ENCODE results near the gene ZSCAN4. TPM values are rescaled to one million over a fixed set of nuclear protein-coding genes. Genes with fewer than 3 reads are reported as not detected.

The ZSCAN4 gene
- total RNA-seq, 4 donors from 2014 or later: not detected

DNA sequence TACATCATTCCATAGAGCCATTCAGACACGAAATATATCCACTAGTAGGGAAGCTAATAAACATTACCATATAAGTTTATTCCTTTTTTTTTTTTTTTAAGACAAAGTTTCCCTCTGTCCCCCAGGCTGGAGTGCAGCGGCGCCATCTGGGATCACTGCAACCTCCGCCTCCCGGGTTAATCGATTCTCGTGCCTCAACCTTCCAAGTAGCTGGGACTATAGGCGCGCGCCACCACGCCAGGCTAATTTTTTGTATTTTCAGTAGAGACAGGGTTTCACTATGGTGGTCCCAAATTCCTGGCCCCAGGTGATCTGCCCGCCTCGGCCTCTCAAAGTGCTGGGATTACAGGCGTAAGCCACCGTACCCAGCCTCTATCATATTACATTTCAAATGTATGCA lies 40.9 kb downstream of the ZSCAN4 start:
- Histone ChIP-seq H3K27me3 (no peaks in the 10 kb centered on the region), H3K4me1 (peaks cover 0 to 38% (median 0%) of the 10 kb centered on the region in 3 donors), H3K27ac (peak overlapping the region; percentile 75 to 92 (median 86)), H3K9me3 (peaks cover 0 to 100% (median 0%) of the 10 kb centered on the region in 3 donors), H3K4me3 (peak overlapping the region; percentile 67 to 71), H3K36me3 (peaks cover 0 to 32% of the 10 kb centered on the region in 2 donors)
- 27 to 44% methylated on average over 12 to 15 of the region's 15 CpGs for WGBS, 2 donors (ENCODE audit: low coverage in 1 of 2)
- ATAC-seq: no peak
- TF ChIP-seq, protein P1, sequence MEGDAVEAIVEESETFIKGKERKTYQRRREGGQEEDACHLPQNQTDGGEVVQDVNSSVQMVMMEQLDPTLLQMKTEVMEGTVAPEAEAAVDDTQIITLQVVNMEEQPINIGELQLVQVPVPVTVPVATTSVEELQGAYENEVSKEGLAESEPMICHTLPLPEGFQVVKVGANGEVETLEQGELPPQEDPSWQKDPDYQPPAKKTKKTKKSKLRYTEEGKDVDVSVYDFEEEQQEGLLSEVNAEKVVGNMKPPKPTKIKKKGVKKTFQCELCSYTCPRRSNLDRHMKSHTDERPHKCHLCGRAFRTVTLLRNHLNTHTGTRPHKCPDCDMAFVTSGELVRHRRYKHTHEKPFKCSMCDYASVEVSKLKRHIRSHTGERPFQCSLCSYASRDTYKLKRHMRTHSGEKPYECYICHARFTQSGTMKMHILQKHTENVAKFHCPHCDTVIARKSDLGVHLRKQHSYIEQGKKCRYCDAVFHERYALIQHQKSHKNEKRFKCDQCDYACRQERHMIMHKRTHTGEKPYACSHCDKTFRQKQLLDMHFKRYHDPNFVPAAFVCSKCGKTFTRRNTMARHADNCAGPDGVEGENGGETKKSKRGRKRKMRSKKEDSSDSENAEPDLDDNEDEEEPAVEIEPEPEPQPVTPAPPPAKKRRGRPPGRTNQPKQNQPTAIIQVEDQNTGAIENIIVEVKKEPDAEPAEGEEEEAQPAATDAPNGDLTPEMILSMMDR (IDR thresholded peaks at IDR 0.05): no peak
- TF ChIP-seq POLR2A (IDR thresholded peaks at IDR 0.05) (no peak), EP300 (IDR thresholded peaks at IDR 0.05) (no peak), POLR2AphosphoS5 (IDR thresholded peaks at IDR 0.05) (no peak)

DNA sequence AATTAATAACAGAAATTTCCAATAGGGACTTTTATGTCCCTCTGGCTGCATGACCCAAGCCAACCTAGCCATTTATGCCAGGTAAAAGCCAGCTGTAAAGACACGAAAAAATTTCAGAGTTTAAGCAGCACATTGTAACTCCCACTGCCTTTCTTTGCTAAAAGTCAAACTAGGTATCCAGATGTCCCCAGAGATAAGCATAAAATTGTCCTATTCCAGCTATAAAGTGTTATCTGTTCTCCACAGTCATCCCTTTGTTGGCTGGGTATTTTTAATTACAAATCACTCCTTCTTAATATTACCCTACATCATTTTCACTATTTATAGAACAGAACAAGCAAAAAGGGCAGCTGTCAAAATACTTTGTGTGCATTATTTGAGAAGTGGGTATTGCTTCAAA lies 43.5 kb downstream of the ZSCAN4 start:
- Histone ChIP-seq H3K27ac (no peak overlapping the region), H3K36me3 (peaks cover 0 to 22% of the 10 kb centered on the region in 2 donors), H3K4me1 (peaks cover 0 to 11% (median 0%) of the 10 kb centered on the region in 3 donors), H3K27me3 (no peaks in the 10 kb centered on the region), H3K4me3 (no peak overlapping the region), H3K9me3 (peaks cover 0 to 100% (median 0%) of the 10 kb centered on the region in 3 donors)
- no peak for ATAC-seq
- 67 to 70% methylated on average over 1 of the region's 1 CpG for WGBS, 2 donors (ENCODE audit: low coverage in 1 of 2)
- TF ChIP-seq EP300 (IDR thresholded peaks at IDR 0.05) (no peak), POLR2A (IDR thresholded peaks at IDR 0.05) (no peak)
- TF ChIP-seq, protein P1 (IDR thresholded peaks at IDR 0.05): no peak

DNA sequence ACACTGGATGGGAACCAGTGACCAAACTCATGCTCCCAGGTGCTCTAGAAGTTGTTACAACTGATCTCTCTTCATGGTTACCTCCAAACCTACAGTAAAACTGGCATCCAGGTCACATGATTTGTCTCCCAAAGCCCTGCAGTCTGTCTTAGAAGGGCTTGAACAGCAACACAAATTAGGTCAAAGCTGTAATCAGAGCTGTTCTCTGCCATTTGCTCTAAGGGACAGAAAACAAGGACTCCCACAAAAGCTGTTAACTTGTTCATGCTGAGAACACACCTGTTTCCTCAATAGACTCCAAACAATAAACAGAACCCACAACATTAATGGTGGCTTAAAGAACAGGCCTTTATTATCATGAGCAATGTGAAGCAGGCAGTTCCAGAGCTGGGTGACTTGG lies 50.7 kb downstream of the ZSCAN4 start:
- TF ChIP-seq POLR2AphosphoS5 (IDR thresholded peaks at IDR 0.05) (no peak), EP300 (IDR thresholded peaks at IDR 0.05) (no peak), POLR2A (IDR thresholded peaks at IDR 0.05) (no peak)
- TF ChIP-seq, protein P1 (IDR thresholded peaks at IDR 0.05): no peak
- Histone ChIP-seq H3K36me3 (peaks cover 10 to 70% of the 10 kb centered on the region in 2 donors), H3K4me1 (peaks cover 0 to 5% (median 0%) of the 10 kb centered on the region in 3 donors), H3K27ac (no peak overlapping the region), H3K4me3 (no peak overlapping the region), H3K9me3 (peaks cover 0 to 99% (median 2%) of the 10 kb centered on the region in 3 donors), H3K27me3 (no peaks in the 10 kb centered on the region)
- ATAC-seq: no peak

DNA sequence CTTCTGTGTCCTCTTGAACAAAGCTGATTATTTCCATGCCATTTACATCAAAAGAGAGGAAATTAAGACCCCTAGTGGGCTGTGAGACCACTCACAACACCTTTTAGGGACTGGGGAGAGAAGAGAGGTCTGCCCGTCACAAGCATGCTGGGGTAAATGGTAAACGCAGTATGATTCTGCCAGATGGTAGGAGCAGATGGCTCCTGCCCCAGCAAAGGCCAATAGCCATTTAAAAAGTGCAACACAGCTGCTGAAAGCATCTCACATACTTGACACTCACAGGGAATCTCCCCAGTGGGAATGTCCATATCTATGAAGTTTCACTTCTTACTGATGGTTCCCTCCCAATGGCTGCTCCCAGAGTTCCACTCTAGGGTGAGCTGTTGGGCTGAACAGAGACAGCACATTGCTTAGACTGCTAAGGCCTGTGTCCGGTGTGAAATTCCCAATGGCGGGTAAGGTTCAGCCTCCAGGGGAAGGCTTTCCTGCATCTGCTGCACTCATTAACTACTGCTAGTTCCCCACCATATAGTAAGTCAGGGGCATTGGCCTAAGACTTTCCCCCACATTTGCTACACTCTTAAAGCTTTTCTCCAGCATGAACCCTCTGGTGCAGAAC lies 51.3 kb downstream of the ZSCAN4 start:
- Histone ChIP-seq H3K4me1 (peaks cover 0 to 8% (median 0%) of the 10 kb centered on the region in 3 donors), H3K27me3 (no peaks in the 10 kb centered on the region), H3K27ac (no peak overlapping the region), H3K9me3 (peaks cover 0 to 99% (median 2%) of the 10 kb centered on the region in 3 donors), H3K4me3 (no peak overlapping the region), H3K36me3 (peaks cover 10 to 65% of the 10 kb centered on the region in 2 donors)
- ATAC-seq: no peak
- WGBS, 2 donors (ENCODE audit: low coverage in 1 of 2): 100% methylated on average over 2 of the region's 4 CpGs; no CpG with 5 or more reads in 1 of the 2 donors
- TF ChIP-seq POLR2AphosphoS5 (IDR thresholded peaks at IDR 0.05) (no peak), POLR2A (IDR thresholded peaks at IDR 0.05) (no peak), EP300 (IDR thresholded peaks at IDR 0.05) (no peak)
- TF ChIP-seq, protein P1 (IDR thresholded peaks at IDR 0.05): no peak

DNA sequence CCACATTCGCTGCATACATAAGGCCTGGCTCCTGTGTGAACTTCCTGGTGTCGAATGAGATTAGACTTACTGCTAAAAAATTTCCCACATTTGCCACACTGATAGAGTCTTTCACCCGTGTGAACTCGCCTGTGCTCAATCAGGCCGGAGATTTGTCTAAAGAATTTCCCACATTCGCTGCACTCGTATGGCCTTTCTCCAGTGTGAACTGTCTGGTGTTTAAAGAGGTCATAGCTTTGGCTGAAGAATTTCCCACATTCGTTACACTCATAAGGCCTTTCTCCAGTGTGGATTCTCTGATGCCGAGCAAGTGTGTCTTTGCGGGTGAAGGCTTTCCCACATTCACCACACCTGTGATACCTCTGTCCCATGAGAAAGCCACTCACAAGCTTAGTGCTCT lies 52.1 kb downstream of the ZSCAN4 start:
- H3K27me3 ChIP-seq: no peaks in the 10 kb centered on the region
- H3K27ac ChIP-seq: no peak overlapping the region
- no peak for ATAC-seq
- H3K9me3 ChIP-seq: peaks cover 0 to 99% (median 2%) of the 10 kb centered on the region in 3 donors
- TF ChIP-seq POLR2AphosphoS5 (IDR thresholded peaks at IDR 0.05): no peak
- TF ChIP-seq, protein P1 (IDR thresholded peaks at IDR 0.05): no peak
- TF ChIP-seq POLR2A (IDR thresholded peaks at IDR 0.05): no peak
- TF ChIP-seq EP300 (IDR thresholded peaks at IDR 0.05): no peak
- peaks cover 10 to 64% of the 10 kb centered on the region in 2 donors for H3K36me3 ChIP-seq
- H3K4me1 ChIP-seq: peaks cover 0 to 15% (median 0%) of the 10 kb centered on the region in 3 donors
- no peak overlapping the region for H3K4me3 ChIP-seq
- WGBS, 2 donors (ENCODE audit: low coverage in 1 of 2): 96 to 98% methylated on average over 7 to 10 of the region's 10 CpGs
